ENCODE data around the gene HAUS6.

DNA sequence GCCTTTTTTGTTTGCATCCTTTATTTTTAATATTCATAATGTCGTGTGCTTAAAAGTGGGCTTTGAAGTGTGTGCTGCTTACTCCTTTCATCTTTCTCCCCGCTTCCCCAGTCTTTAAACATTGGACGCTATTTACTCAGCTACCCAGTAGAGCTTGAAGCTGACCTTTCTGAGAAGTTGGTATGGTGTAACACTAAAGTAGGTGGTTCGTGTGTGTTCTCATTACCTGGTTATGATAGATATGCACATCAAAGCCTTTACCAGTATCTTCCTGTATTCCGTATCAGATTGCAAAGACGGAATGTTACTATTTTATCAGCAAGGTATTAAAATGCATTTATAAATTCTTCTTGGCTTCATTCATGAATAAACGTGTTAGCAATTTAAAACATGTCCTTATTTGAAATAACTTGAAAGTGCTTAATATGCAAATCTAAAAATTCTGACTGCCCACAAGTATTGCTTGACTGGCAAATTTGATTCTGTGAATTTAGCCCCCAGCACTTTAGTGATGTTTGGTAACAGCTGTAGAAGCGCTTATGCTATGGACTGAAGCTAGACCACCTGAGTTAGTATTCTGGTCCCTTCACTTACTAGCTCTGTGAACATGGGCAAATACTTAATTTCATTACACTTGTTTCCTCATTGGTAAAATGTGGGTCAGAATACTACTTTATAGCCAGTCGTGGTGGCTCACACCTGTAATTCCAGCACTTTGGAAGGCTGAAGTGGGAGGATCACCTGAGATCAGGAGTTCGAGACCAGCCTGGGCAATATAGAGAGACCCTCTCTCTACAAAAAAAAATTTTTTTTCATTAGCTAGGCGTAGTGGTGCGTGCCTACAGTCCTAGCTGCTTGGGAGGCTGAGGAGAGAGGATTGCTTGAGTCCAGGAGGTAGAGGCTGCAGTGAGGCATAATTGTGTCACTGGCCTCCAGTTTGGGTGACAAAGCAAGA, 51.8 kb downstream of the HAUS6 start:
- TF ChIP-seq, protein P1, sequence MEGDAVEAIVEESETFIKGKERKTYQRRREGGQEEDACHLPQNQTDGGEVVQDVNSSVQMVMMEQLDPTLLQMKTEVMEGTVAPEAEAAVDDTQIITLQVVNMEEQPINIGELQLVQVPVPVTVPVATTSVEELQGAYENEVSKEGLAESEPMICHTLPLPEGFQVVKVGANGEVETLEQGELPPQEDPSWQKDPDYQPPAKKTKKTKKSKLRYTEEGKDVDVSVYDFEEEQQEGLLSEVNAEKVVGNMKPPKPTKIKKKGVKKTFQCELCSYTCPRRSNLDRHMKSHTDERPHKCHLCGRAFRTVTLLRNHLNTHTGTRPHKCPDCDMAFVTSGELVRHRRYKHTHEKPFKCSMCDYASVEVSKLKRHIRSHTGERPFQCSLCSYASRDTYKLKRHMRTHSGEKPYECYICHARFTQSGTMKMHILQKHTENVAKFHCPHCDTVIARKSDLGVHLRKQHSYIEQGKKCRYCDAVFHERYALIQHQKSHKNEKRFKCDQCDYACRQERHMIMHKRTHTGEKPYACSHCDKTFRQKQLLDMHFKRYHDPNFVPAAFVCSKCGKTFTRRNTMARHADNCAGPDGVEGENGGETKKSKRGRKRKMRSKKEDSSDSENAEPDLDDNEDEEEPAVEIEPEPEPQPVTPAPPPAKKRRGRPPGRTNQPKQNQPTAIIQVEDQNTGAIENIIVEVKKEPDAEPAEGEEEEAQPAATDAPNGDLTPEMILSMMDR (IDR thresholded peaks at IDR 0.05; ENCODE audit: insufficient read depth, low read length): no peak
- TF ChIP-seq REST (IDR thresholded peaks at IDR 0.05; ENCODE audit: insufficient replicate concordance, low read depth): no peak
